GM18519 (cell line): ENCODE results near the gene AGAP3.

ENCODE experiments used
- ATAC-seq: cut with Tn5 transposase; IDR thresholded peaks from one replicate; pipeline ENCODE4 v1.9.1; 2021; ENCODE audit warnings: mild to moderate bottlenecking, moderate library complexity; ENCODE audit not compliant: unreplicated experiment, low FRiP score

The AGAP3 gene

DNA sequence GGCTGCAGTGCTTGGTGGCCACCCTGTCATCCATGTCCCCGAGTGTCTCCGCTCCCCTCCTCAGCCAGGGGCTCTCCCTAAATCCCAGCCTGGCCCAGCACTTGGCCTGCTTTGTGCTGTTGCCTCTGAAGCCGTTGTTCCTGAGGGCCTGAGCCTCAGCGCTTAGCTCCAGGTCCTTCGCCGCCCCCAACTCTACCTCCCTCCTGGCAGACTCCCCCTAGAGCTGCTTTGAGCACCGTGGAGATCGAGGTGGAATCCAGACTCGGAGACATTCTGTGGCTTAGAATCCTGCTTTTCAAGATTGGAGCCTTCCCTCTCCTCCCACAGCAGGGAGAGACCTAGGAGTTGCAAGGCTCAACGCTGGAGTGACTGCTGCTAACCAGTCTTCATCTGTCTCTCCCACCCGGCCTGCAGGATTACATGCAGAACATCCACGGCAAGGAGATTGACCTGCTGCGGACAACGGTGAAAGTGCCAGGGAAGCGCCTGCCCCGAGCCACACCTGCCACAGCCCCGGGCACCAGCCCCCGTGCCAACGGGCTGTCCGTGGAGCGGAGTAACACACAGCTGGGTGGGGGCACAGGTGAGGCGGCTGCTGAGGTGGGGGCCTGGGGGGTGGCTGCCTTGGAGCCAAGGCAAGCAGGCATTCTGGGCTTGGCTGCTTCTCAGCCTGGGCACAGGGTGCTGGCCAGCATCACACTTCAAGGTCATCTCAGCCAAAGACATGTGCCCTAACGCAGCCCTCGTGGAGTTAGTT lies 47.9 kb downstream of the AGAP3 start:
- ATAC-seq, result no peak

DNA sequence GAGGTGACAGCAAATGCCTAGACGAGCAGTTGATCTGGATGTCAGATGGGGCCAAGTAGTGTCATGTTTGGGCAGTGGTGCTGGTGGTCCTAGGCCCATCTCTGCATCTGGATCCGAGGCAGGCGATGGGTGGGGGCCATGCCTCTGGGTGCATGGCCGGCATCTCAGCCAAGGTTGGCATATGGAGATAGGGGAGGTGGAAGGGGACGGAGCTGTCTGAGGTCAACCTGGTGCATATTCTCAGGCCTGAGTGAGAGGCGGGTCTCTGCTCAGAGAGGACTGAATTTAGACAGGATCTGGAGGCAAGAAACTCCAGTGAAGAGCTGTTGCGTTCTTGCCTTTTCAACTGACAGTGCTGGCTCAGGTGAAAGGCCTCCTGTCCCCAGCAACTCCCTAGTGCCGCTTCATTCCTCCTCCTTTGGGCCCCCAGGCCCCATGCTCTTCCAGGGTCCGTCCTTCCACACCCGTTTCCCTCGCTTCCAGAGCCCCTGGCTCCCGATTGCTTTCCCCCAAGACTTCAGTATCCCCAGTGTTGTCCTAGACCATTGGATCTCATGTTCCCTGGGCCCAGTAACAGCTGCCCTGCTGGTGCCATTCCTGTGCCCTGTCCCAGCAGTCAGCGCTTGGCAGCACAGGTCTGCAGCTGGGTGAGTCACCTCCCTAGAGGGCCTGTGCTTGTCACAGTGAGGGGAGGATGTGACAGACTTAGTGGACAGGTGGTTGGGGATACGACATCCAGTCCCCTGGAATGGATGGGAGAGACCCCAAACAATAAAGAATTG lies 48.7 kb downstream of the AGAP3 start:
- no peak for ATAC-seq

- no peak for ATAC-seq
Measured at GRCh38 chr7:151135525-151135845, 49.2 kb downstream of the AGAP3 start.

- ATAC-seq, result no peak
Measured at GRCh38 chr7:151135866-151136843, 49.9 kb downstream of the AGAP3 start.

- ATAC-seq, result no peak
Measured at GRCh38 chr7:151137076-151137675, 50.9 kb downstream of the AGAP3 start.

DNA sequence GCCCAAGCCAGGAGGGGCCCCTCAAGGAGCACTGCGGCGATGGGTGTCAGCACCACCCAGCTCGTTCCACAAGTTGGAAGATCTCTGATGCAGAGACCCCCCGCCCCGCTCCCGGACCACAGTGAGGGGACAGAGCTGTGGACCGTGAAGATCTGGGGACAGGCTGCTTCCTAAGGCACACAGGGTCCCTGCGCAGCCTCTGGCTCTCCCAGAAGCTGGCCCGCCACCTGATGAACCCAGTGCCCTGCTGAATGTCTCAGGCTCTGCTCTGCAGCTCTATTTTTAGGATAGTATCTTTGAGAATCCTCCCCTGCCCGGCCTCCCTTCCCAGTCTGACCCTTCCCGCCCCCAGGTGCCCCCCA lies 51.5 kb downstream of the AGAP3 start:
- ATAC-seq, result no peak

DNA sequence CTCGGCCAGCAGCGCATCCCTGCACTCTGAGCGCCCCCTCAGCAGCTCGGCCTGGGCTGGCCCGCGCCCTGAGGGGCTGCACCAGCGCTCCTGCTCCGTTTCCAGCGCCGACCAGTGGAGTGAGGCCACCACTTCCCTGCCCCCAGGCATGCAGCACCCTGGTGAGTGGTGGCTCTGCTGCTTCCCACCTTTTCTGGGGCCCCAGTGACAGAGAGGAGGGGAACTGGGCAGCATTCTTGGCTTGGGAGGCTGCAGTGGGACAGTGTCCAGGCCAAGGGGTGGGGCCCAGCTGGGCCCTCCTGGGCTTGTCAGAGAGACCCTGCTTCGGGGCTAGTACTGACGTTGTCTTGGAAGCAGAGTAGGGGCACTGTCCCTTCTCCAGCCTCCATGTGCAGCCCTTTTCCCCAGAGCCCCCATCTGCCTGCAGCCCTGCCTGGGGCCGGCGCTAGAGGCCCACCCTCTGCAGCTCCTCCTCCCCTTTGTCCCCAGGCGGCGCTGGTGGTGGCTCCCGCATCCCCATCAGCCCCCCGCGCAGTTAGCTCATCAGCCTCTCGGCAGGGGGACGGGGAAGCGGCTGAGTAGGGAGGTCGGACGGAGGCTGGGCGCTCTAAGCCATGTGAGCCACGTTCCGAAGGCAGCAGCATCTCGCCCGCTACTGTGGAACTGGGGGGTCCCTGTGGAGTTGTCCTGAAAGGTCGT lies 52.0 kb downstream of the AGAP3 start:
- no peak for ATAC-seq

DNA sequence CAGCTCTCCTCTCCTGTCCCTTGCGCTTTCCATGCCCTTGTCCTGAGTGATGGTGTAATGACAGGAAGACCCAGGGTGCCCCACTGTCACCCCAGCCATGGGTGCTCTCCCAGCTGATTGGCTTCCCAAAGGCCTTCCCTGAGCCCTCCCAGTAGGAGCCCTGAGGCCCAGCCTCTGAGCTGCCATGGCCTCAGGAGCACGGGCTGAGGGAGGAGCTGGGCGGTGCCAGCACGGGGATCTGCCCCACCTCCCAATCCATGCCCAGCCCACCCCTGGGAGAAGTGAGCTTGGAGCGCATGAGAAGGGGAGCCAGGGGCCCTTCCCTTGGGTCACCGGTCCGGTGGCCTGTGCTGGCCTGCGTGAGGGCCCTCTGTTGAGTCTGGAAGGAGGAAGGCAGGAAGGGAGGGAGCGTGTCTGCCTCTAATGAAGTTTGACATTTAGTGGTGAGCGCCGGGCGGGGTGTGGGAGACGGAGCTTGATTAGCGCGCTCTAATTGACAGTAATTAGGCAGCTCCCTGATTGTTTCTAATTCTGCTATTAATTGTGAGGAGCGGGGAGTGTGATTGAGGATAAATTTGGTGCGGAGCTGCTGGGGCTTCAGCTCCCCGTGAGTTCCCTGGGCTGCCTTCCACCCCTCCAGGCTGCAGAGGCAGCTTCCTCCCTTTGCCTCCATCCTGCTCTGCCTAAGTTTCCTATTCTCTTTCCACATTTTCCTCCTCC lies 53.0 kb downstream of the AGAP3 start:
- ATAC-seq, result no peak

DNA sequence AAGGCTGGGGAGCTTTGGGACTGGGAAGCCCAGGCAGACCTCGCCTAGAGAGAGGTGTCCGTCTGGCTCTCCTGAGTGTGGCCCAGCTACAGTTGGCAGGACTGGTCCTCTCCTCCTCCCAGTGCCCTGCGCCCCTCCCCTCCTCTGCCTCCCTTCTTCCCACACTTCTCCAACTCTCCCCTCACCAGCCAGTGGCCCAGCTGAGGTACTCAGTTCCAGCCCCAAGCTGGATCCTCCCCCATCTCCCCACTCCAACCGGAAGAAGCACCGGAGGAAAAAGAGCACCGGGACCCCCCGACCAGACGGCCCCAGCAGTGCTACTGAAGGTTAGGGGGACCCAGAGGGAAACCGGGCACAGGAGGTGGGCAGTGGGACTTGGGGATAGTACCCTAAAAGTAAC lies 53.5 kb downstream of the AGAP3 start:
- ATAC-seq, result no peak

GRCh38 chr7:151140826-151141225 lies 54.6 kb downstream of the AGAP3 start:
- ATAC-seq, result no peak

DNA sequence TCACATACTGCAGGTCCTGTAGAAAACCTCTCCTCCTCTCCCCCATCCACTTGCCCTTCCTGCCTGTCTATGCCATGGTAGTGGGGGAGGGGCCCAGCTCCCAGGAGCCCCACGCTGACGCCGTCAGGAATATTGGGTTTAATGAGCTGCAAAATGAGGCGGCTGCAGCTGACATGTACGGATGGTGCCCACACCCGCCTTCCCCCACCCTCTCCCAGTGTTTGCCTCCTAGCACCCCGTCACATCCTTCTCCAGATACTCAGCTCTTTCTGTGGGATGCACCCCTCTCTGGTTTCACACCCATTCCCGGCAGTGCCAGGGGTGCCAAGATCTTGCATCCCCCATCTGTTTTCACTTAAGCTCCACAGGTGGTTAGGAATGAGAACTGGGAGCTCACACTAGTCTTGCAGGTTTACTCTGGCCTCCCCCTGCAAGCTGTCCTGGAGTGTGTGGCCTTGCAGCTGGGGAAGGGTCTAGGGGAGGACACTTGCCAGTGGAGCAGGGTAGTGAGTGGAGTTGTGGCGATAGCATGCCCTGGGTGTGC lies 55.1 kb downstream of the AGAP3 start:
- no peak for ATAC-seq

DNA sequence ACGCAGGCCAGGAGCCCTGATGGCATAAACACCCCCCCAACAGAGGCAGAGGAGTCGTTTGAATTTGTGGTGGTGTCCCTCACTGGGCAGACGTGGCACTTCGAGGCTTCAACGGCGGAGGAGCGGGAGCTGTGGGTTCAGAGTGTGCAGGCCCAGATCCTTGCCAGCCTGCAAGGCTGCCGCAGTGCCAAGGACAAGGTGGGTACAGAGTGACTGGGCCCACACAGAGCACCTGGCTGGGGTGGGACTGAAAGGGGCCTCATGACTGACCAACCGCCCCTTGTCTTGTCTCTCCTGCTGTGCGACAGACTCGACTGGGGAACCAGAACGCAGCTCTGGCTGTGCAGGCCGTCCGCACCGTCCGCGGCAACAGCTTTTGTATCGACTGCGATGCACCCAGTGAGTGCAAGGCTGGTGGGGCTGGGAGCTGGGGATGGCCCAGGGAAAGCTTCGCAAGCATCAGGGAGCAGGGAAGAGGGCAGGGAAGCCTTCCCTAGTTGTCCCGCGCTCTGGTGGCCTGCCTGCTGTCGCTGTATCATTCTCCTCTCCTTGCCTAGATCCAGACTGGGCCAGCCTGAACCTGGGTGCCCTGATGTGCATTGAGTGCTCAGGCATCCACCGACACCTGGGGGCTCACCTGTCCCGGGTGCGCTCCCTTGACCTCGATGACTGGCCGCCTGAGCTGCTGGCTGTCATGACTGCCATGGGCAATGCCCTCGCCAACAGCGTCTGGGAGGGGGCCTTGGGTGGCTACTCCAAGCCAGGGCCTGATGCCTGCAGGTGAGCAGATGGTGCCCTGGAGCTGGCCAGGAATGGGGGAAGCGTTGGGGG lies 55.8 kb downstream of the AGAP3 start:
- ATAC-seq, result no peak

DNA sequence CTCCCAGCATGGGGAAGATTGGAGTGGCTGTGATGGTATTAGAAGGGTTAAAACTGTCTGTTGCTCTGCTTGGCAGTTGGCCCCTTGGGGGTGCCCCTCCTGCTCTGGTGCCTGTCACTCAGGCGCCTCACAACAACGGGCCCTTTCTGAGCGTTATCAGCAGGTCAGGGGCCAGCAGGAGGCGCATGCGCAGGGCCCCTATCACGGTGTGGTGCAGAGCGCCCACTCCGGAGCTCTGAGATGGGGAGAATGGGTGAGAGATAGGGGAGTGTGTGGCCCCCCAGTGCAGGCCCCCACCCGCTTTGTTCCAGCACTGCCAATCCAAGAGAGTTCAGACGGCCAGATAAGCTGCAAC lies 56.4 kb downstream of the AGAP3 start:
- ATAC-seq, result no peak

- no peak for ATAC-seq
Measured at GRCh38 chr7:151143261-151144015, 57.2 kb downstream of the AGAP3 start.

DNA sequence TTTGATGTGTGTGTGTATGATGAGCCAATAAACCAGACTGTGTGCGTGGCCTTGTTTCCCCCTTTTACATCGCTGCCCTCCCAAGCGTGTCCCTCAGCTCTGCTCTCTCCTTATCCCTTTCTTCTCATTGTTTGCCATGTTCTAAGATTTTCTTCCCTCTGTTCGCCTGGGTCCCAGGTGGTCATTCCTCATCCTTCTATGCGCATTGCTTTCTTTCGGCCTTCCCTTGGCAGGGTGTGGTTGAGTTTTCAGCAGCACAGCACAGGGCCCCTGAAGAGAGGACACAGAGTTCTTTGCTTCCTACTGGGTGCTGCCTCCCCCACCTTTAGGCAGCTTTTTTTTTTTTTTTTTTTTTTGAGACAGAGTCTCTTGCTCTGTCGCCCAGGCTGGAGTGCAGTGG lies 58.1 kb downstream of the AGAP3 start:
- no peak for ATAC-seq

GRCh38 chr7:151146761-151147160 lies 60.5 kb downstream of the AGAP3 start:
- no peak for ATAC-seq

DNA sequence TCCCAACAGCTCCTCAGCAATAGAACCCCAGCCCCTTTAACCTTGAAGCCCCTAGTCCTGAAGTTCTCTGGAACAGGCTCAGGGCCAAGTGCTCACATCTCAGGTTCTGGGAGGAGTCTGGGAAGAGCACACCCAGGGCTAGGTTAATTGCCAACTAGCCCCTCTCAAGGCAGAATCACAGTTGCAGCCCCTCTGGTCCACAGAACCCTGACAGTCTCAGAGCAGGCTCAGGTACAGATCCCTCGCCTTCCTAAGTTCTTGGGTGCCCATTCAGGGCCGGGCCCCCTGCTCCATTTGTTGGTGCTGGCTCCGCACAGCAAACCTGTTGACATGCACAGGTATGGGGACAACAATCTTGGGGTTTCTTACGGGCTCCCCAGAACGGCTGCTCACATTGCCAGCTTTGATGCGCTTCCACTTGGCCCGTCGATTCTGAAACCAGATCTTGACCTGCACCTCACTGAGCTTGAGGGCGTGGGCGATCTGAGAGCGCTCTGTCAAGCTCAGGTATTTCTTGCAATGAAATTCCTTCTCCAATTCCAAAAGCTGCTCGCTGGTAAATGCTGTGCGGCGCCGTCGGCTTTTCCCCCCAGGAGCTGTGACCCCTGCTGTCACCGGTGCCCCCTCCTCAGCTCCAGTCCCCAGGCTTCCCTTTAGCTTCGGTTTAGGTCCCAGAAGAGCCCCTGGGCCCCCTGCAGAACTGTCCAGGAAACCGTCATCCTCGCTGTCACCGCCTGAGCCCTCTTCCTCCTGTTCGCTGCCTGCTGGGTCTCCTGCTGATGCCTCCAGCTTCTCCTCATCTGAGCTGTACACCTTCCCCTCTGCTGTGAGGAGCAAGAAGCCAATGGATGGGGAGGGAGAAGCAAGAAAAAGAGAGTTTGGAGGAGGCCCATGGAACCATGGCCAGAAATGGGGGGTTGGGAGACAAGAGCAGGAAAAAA lies 62.3 kb downstream of the AGAP3 start:
- no peak for ATAC-seq
